Body of pancreas (tissue), 4 donors: ENCODE results near the gene SCO1.

Source experiments
- POLR2A ChIP-seq, 3 donors: fragments of 450-650 bp; IDR thresholded peaks; one replicate each; pipeline ENCODE4 v1.6.1; 2016; ENCODE audit warnings: antibody characterized with exemption in 3 of 3, mild to moderate bottlenecking in 2 of 3
- TF ChIP-seq, protein P1 (sequence below), 7 experiments: fragments of 450-650 bp in 4 of 7; fragments of 200-600 bp in 3 of 7; sonication (generic) in 3 of 7; IDR thresholded peaks; one replicate each; pipeline ENCODE4 v1.5.1; 2016 to 2019; ENCODE audit warnings: antibody characterized with exemption in 7 of 7

DNA sequence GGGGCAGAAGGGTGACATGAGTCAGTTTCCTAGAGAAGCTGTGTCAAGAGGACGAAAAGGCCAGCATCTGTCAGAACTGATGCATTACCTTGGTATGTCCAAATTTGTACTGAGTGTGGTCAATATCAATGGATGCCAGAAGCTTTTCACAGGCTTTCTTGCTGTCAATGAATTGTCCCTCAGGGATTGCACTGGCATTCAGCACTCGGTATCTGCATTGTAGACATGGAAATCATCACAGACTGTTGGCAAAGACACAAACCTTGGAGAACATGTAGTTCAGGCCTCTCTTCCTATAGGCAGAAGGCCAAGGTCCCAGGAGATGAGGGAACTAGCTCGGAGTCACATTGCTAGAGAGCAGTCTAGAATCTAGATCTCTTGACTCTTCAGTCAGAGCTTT lies 56.9 kb downstream of the SCO1 start:
- TF ChIP-seq, protein P1, sequence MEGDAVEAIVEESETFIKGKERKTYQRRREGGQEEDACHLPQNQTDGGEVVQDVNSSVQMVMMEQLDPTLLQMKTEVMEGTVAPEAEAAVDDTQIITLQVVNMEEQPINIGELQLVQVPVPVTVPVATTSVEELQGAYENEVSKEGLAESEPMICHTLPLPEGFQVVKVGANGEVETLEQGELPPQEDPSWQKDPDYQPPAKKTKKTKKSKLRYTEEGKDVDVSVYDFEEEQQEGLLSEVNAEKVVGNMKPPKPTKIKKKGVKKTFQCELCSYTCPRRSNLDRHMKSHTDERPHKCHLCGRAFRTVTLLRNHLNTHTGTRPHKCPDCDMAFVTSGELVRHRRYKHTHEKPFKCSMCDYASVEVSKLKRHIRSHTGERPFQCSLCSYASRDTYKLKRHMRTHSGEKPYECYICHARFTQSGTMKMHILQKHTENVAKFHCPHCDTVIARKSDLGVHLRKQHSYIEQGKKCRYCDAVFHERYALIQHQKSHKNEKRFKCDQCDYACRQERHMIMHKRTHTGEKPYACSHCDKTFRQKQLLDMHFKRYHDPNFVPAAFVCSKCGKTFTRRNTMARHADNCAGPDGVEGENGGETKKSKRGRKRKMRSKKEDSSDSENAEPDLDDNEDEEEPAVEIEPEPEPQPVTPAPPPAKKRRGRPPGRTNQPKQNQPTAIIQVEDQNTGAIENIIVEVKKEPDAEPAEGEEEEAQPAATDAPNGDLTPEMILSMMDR (IDR thresholded peaks at IDR 0.05) = no peak
- no peak for TF ChIP-seq POLR2A (IDR thresholded peaks at IDR 0.05)
